Thyroid gland (tissue), 4 donors: ENCODE data around the gene WDR93.

ENCODE experiments used
- POLR2A ChIP-seq, 2 donors: fragments of 450-650 bp; IDR thresholded peaks; one replicate each; pipeline ENCODE4 v1.6.1; 2017; ENCODE audit warnings: antibody characterized with exemption in 2 of 2, mild to moderate bottlenecking in 2 of 2, moderate library complexity in 1 of 2
- TF ChIP-seq, protein P1 (sequence below), 6 experiments: fragments of 200-600 bp in 3 of 6; fragments of 450-650 bp in 3 of 6; sonication (generic) in 3 of 6; IDR thresholded peaks; one replicate each; pipeline ENCODE4 v1.5.1; 2016 to 2019; ENCODE audit warnings: antibody characterized with exemption in 6 of 6, mild to moderate bottlenecking in 2 of 6, inconsistent platforms in 1 of 6, moderate library complexity in 1 of 6

- TF ChIP-seq, protein P1, sequence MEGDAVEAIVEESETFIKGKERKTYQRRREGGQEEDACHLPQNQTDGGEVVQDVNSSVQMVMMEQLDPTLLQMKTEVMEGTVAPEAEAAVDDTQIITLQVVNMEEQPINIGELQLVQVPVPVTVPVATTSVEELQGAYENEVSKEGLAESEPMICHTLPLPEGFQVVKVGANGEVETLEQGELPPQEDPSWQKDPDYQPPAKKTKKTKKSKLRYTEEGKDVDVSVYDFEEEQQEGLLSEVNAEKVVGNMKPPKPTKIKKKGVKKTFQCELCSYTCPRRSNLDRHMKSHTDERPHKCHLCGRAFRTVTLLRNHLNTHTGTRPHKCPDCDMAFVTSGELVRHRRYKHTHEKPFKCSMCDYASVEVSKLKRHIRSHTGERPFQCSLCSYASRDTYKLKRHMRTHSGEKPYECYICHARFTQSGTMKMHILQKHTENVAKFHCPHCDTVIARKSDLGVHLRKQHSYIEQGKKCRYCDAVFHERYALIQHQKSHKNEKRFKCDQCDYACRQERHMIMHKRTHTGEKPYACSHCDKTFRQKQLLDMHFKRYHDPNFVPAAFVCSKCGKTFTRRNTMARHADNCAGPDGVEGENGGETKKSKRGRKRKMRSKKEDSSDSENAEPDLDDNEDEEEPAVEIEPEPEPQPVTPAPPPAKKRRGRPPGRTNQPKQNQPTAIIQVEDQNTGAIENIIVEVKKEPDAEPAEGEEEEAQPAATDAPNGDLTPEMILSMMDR (IDR thresholded peaks at IDR 0.05), result no peak
- TF ChIP-seq POLR2A (IDR thresholded peaks at IDR 0.05), result no peak
Observed at GRCh38 chr15:89745768-89746167, 55.2 kb downstream of the WDR93 start.
